ENCODE results near the gene RASAL2. TPM values are rescaled to one million over a fixed set of nuclear protein-coding genes. Genes with fewer than 3 reads are reported as not detected.
A peak's percentile ranks its signal among the peaks of the same experiment; 100 is the strongest.

The RASAL2 gene
- total RNA-seq, 1 experiment from 2014 or later: 22.2 TPM

DNA sequence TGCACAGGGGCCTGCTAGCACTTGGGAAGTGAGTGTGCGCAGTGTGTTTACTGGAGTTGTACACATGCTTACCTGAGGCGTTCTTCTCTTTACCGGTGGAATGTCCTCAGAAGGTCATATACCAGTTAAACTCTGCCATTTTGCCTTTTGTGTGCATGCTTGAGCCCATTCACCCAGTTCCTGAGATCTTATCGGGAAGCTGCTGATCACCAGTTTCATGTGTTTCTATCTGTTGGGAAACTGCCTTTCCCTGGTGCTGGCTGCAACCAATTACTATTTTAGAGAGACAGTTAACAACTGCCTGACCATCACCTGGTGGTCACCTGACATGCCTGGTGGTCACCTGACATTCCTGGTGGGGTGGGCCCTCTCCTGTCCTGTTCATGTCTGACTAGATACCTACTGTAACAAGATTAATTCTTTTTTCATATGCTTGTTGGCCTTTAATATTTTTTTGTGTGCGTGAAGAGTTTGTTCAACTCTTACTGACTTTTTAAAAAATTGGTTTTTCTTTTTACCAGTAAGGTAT lies 137.0 kb downstream of the RASAL2 start:
- Histone ChIP-seq H3K4me2 (ENCODE audit: insufficient read depth, insufficient read length, low read length) (no peak overlapping the region), H3K27me3 (ENCODE audit: insufficient read depth, low read length) (no peaks in the 10 kb centered on the region), H3K56ac (ENCODE audit: insufficient read length, low read depth, low read length) (no peak overlapping the region), H4K20me1 (ENCODE audit: control insufficient read depth, insufficient read depth, insufficient read length) (no peaks in the 10 kb centered on the region), H2BK12ac (ENCODE audit: insufficient read length, low read depth, low read length) (no peak overlapping the region), H3K23ac (ENCODE audit: insufficient read length, low read depth, low read length) (no peak overlapping the region), H2BK5ac (ENCODE audit: insufficient read length, low read length) (no peak overlapping the region), H3K4me1 (ENCODE audit: insufficient read depth, low read length) (no peaks in the 10 kb centered on the region), H3K23me2 (ENCODE audit: insufficient read length, low read depth, low read length, poor library complexity, severe bottlenecking) (no peaks in the 10 kb centered on the region), H2AFZ (ENCODE audit: low read length) (no peak overlapping the region), H4K5ac (ENCODE audit: insufficient read length, low read depth, low read length) (no peak overlapping the region), H2BK20ac (ENCODE audit: low read depth, low read length, poor library complexity, severe bottlenecking) (no peak overlapping the region), H4K91ac (ENCODE audit: insufficient read length, low read depth, low read length) (no peak overlapping the region), H3K4ac (ENCODE audit: low read depth, low read length) (no peak overlapping the region), H2BK120ac (ENCODE audit: low read depth, low read length, poor library complexity, severe bottlenecking) (no peak overlapping the region), H3T11ph (ENCODE audit: low read length) (no peak overlapping the region), H2AK5ac (ENCODE audit: insufficient read length, low read length) (no peak overlapping the region), H3K9ac (ENCODE audit: extremely low read depth, insufficient read length, low read length) (no peak overlapping the region), H2BK15ac (ENCODE audit: low read depth, low read length) (no peak overlapping the region), H3K79me1 (ENCODE audit: insufficient read depth, low read depth, low read length, poor library complexity, severe bottlenecking) (no peaks in the 10 kb centered on the region), H3K9me3 (ENCODE audit: control insufficient read depth, low read depth, low read length) (no peaks in the 10 kb centered on the region), H3K27ac (ENCODE audit: insufficient read length, low read depth, low read length) (no peak overlapping the region), H4K8ac (replicated peaks; ENCODE audit: insufficient read length, low read depth, low read length) (no peak overlapping the region), H3K14ac (ENCODE audit: insufficient read depth, low read length) (no peak overlapping the region), H3K79me2 (ENCODE audit: insufficient read depth, low read length) (no peaks in the 10 kb centered on the region; the same call in 1 of the 2 replicates), H3K18ac (ENCODE audit: insufficient read length, low read depth, low read length) (no peak overlapping the region)
- peak overlapping the region in 1 of 3 experiments; percentile 33; a peak in 1 of 7 replicates for H3K27ac Mint-ChIP-seq
- no peaks in the 10 kb centered on the region for H3K9me3 Mint-ChIP-seq
- TF ChIP-seq CTCF (conservative IDR thresholded peaks at IDR 0.05): no peak
- H3K27me3 Mint-ChIP-seq (ENCODE audit: low read depth): no peaks in the 10 kb centered on the region
- no peak for DNase-seq
- peaks cover 3 to 4% of the 10 kb centered on the region in 2 experiments; a peak in 3 of 4 replicates for H3K4me1 Mint-ChIP-seq
- WGBS (ENCODE audit: extremely low coverage, insufficient read length, low lambda C conversion rate): no CpG with 5 or more reads among the region's 5 CpGs
- H3K4me3 Mint-ChIP-seq: no peak overlapping the region
- H3K36me3 Mint-ChIP-seq (ENCODE audit: insufficient read depth in 1 of 3, low read depth in 3 of 3): no peaks in the 10 kb centered on the region
